GM12874 (cell line): ENCODE results near the gene NPAS3.

ENCODE experiments used
- TF ChIP-seq, protein P1 (sequence below): IDR thresholded peaks from 2 replicates; pipeline ENCODE4 v1.5.1; 2011; ENCODE audit warnings: low read depth, mild to moderate bottlenecking, control low read depth, low read length, moderate library complexity; ENCODE audit not compliant: insufficient read depth

Gene NPAS3

DNA sequence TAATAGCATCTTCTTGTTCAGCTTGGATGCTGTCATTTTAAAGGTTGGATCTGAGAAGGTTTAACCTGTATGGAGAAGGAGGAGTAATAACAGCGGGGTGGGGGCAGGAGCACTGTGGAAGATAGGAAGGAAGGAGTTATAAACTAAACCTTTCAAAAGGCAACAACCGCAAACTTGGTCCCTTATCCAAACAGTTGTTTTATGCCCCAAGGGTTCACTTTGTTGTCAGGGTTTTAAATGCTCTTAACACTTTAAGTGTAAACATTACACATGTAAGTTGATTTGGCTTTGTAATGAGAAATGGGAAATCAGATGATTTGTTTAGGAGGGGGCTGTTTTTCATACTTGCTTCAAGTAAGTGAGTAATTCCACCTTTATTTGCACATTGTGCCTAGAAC, 3.0 kb downstream of the NPAS3 start:
- TF ChIP-seq, protein P1, sequence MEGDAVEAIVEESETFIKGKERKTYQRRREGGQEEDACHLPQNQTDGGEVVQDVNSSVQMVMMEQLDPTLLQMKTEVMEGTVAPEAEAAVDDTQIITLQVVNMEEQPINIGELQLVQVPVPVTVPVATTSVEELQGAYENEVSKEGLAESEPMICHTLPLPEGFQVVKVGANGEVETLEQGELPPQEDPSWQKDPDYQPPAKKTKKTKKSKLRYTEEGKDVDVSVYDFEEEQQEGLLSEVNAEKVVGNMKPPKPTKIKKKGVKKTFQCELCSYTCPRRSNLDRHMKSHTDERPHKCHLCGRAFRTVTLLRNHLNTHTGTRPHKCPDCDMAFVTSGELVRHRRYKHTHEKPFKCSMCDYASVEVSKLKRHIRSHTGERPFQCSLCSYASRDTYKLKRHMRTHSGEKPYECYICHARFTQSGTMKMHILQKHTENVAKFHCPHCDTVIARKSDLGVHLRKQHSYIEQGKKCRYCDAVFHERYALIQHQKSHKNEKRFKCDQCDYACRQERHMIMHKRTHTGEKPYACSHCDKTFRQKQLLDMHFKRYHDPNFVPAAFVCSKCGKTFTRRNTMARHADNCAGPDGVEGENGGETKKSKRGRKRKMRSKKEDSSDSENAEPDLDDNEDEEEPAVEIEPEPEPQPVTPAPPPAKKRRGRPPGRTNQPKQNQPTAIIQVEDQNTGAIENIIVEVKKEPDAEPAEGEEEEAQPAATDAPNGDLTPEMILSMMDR, result no peak

DNA sequence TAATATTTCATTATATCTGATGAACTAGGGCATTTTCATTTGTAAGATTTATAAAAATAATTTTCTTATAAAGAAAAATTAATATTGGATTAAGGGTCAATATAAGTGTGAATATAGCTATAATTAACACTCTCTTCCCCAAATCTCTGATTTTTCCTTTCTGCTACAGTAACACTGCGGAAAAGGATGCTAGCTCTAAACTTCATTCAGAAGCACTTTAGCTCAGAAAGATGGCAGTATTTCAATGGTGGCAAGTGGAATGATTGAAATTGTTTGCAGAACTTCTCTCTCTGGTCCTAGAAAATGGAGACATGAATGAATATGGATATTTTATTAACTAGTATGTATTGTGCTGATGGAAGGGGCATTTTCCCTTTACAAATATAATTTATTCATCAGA, 8.4 kb downstream of the NPAS3 start:
- TF ChIP-seq, protein P1, result no peak

DNA sequence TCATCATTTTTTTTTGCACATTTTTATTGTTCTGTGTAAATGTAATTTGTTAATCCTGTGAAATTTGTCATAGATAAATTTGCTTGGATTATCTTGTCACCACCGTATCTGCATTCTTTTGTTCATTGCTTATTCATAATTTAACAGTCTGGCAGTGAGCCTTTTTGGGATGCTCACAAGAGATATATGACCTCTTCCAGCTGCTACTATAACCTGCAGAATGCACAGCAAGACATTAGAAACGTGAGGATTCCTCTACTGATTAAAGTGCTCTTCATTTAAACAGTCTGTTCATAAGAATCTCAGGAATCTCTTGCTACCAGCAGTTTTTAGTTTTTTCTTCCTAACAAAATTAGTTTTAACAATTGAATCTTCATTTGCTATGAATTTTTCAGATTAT, 9.1 kb downstream of the NPAS3 start:
- TF ChIP-seq, protein P1, result no peak

DNA sequence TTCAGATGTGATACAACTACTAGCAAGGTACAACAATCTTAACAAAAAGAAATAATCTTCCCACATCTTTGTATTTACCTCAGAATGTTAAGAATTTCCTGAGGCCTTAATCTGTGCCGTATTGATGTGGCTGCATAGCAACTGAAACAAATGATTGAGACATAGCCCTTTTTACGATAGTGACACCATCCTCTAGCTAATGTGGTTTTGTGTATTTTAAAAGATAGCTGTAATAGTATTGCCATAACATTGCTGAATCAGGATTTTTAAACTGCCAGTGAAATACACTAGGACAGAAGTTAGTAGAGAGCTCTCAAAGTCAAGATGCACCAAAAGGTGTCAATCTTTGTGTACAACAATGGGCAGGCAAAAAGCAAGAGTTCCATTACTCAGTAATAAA, 11.9 kb downstream of the NPAS3 start:
- TF ChIP-seq, protein P1, result no peak

DNA sequence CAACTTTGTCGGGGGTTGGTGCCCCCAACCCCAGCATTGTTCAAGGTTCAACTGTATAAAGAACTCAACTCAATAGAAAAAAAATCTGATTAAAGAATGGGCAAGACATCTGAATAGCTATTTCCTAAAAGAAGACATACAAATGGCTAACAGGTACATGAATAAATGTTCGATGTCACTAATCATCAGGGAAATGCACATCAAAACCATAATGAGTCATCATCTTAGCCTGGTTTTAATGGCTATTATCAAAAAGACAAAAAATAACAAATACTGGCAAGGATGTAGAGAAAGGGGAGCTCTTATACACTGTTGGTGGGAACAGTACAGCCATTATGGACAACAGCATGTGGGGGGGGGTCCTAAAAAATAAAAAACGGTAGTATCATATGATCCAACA, 28.7 kb downstream of the NPAS3 start:
- TF ChIP-seq, protein P1, result no peak

DNA sequence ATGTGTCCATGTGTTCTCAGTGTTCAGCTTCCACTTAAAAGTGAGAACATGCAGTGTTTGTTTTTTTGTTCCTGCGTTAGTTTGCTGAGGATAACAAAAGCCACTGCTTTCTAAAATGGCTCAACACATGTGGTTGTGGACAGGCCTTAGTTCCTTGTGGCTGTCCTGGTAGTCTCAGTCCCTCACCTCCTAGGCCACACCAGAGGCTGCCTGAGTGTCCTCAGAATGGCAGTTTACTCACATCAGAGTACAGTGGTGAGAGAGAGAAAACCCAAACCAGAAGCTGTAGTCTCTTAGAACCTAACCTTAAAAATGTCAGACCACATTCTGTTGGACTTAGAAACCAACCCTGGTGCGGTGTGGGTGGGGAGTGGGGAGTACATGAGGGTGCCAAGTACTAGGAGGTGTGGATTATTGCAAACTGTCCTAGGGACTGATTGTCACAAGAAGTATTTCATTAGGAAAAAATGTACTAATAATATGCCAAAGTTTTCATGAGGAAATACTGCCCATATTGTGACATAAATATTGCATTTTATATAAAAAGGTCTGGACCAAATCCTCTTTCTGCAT, 30.4 kb downstream of the NPAS3 start:
- TF ChIP-seq, protein P1, result no peak

DNA sequence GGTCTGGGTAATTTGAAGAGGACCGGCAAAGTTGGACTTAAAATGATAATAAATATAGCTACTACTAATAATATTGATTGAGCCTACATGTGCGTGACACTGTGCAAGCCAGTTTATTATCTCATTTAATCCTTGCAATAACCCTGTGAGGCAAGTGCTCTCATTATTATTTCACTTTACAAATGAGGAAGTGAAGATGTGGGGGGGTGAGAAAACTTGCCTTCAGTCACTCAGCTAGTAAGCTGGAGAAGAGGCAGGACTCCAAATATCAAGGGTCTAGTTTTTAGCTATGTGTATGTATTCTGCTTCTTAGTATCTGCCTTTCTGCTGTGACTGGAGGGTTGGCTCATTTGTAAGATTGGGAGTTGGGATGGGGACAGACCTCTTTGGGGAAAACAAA, 39.2 kb downstream of the NPAS3 start:
- TF ChIP-seq, protein P1, result no peak
